Measurements from ENCODE around the gene TRIAP1.

DNA sequence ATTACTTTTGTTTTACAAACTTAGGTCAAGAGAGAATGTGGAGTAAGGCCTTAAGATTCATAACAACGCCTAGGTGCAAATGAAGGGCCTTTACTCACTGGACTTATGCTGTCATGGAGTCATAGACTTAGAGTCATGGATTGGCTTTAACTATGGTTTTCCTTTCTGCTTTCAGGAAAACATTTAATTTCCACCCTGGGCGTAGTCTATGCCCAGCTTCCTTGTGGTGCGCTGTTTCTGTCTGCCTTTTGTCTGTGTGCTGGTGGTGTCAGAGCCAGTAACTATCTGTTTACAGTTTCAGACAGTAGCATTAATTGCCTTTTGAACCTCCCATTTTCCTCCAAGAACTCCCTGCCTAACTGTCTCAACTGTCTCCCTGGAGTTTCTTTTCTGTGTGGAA lies 40.1 kb downstream of the TRIAP1 start:
- TF ChIP-seq, protein P1, sequence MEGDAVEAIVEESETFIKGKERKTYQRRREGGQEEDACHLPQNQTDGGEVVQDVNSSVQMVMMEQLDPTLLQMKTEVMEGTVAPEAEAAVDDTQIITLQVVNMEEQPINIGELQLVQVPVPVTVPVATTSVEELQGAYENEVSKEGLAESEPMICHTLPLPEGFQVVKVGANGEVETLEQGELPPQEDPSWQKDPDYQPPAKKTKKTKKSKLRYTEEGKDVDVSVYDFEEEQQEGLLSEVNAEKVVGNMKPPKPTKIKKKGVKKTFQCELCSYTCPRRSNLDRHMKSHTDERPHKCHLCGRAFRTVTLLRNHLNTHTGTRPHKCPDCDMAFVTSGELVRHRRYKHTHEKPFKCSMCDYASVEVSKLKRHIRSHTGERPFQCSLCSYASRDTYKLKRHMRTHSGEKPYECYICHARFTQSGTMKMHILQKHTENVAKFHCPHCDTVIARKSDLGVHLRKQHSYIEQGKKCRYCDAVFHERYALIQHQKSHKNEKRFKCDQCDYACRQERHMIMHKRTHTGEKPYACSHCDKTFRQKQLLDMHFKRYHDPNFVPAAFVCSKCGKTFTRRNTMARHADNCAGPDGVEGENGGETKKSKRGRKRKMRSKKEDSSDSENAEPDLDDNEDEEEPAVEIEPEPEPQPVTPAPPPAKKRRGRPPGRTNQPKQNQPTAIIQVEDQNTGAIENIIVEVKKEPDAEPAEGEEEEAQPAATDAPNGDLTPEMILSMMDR (IDR thresholded peaks at IDR 0.05), result no peak
- TF ChIP-seq POLR2A (IDR thresholded peaks at IDR 0.05) (no peak), EP300 (IDR thresholded peaks at IDR 0.05) (no peak)
